Panc1 (cell line): ENCODE results near the gene MAPK14.

Source experiments
- CTCF ChIP-seq: fragments of 450-650 bp; IDR thresholded peaks from 2 replicates; pipeline ENCODE4 v1.5.1; 2017; ENCODE audit warnings: mild to moderate bottlenecking
- POLR2AphosphoS5 ChIP-seq: IDR thresholded peaks from 2 replicates; pipeline ENCODE4 v1.6.1; 2012; ENCODE audit warnings: mild to moderate bottlenecking, low read depth, low read length, moderate library complexity
- TCF7L2 ChIP-seq: IDR thresholded peaks from 2 replicates; pipeline ENCODE4 v1.6.1; 2011; ENCODE audit warnings: mild to moderate bottlenecking, low read depth, low read length, inconsistent platforms

- TF ChIP-seq CTCF (no peak), TCF7L2 (no peak), POLR2AphosphoS5 (no peak)
Measured at GRCh38 chr6:36122495-36123269, 95.1 kb downstream of the MAPK14 start.
